Stomach (tissue), 4 donors: ENCODE results near the gene KLK14.

Experiments
- CTCF ChIP-seq, 7 experiments: fragments of 450-650 bp in 4 of 7; fragments of 200-600 bp in 3 of 7; sonication (generic) in 3 of 7; IDR thresholded peaks; one replicate each; pipeline ENCODE4 v1.5.1; 2016 to 2019; ENCODE audit warnings: antibody characterized with exemption in 7 of 7, control low read depth in 2 of 7, mild to moderate bottlenecking in 1 of 7
- POLR2A ChIP-seq, 4 donors: fragments of 450-650 bp; IDR thresholded peaks; one replicate each; pipeline ENCODE4 v1.6.1; 2016; ENCODE audit warnings: antibody characterized with exemption in 4 of 4, control low read depth in 2 of 4, mild to moderate bottlenecking in 1 of 4, moderate library complexity in 1 of 4
- POLR2AphosphoS5 ChIP-seq, 3 donors: sonication (generic); formaldehyde crosslinking; IDR thresholded peaks; one replicate each; pipeline ENCODE4 v1.6.1; 2016; ENCODE audit warnings: antibody characterized with exemption in 3 of 3

- no peak for TF ChIP-seq CTCF (IDR thresholded peaks at IDR 0.05)
- no peak for TF ChIP-seq POLR2AphosphoS5 (IDR thresholded peaks at IDR 0.05)
- TF ChIP-seq POLR2A (IDR thresholded peaks at IDR 0.05) = no peak
Measured at GRCh38 chr19:51097796-51098195, 15.1 kb upstream of the KLK14 start.
